Right atrium auricular region (tissue), 2 donors: ENCODE data around the gene LGMN. TPM values are rescaled to one million over a fixed set of nuclear protein-coding genes. Genes with fewer than 3 reads are reported as not detected.

Experiments used
- DNase-seq: peaks from one replicate; pipeline ENCODE4 v3.0.0-alpha.2; 2019; ENCODE audit warnings: low spot score
- H3K27ac ChIP-seq, 2 donors: fragments of 200-600 bp; sonication (generic); 1 replicate in 1 of 2; 2 replicates in 1 of 2; pipeline ENCODE4 v1.5.1; 2016 to 2019
- H3K27me3 ChIP-seq, 2 donors: fragments of 200-600 bp; sonication (generic); one replicate each; pipeline versions ENCODE4 v1.5.1 to v1.6.0; 2017 to 2019
- H3K36me3 ChIP-seq: fragments of 200-600 bp; sonication (generic); one replicate; pipeline ENCODE4 v1.5.1; 2016
- H3K4me1 ChIP-seq, 2 donors: fragments of 200-600 bp; sonication (generic); one replicate each; pipeline versions ENCODE4 v1.5.1 to v1.6.0; 2017 to 2019
- H3K4me3 ChIP-seq, 2 donors: fragments of 200-600 bp; sonication (generic); 1 replicate in 1 of 2; 2 replicates in 1 of 2; pipeline ENCODE4 v1.5.1; 2017 to 2019; ENCODE audit warnings: mild to moderate bottlenecking in 1 of 2, moderate library complexity in 1 of 2
- H3K9me3 ChIP-seq, 2 donors: fragments of 200-600 bp; sonication (generic); one replicate each; pipeline ENCODE4 v1.5.1; 2019
- CTCF ChIP-seq, 2 donors: fragments of 200-600 bp; sonication (generic); IDR thresholded peaks; one replicate each; pipeline ENCODE4 v1.5.1; 2019; ENCODE audit warnings: antibody characterized with exemption in 2 of 2
- total RNA-seq, 2 donors: library from RNA; depleted of rRNA; stranded (reverse); fragments of >200 nt; gene quantifications; one replicate each; pipeline ENCODE4 v1.1.0, GENCODE V29; 2016

Gene LGMN
- total RNA-seq, 2 donors from 2014 or later = 65.6 to 109 TPM

GRCh38 chr14:92696366-92696765 is 52.1 kb downstream of the LGMN start:
- no peak for DNase-seq
- H3K36me3 ChIP-seq = no peaks in the 10 kb centered on the region
- peaks cover 0 to 29% of the 10 kb centered on the region in 2 donors for H3K4me1 ChIP-seq
- no peaks in the 10 kb centered on the region for H3K27me3 ChIP-seq
- no peaks in the 10 kb centered on the region for H3K9me3 ChIP-seq
- H3K4me3 ChIP-seq = no peak overlapping the region
- no peak overlapping the region for H3K27ac ChIP-seq
- TF ChIP-seq CTCF (IDR thresholded peaks at IDR 0.05) = no peak

DNA sequence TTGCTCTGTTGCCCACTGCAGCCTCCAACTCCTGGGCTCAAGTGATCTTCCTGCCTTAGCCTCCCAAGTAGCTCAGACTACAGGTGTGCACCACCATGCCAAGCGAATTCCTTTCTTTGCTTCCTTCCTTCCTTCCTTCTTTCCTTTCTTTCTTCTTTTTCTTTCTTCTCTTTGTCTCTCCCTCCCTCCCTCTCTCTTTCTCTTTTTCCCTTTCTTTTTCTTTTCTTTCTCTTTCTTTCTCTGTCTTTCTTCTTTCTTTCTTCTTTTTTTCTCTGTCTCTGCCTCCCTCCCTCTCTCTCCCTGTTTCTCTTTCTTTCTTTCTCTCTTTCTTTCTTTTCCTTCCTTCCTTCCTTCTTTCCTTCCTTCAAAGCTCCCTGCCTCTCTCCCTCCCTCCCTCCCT is 52.9 kb downstream of the LGMN start:
- DNase-seq = no peak
- peaks cover 0 to 29% of the 10 kb centered on the region in 2 donors for H3K4me1 ChIP-seq
- H3K27ac ChIP-seq = no peak overlapping the region
- no peaks in the 10 kb centered on the region for H3K9me3 ChIP-seq
- H3K36me3 ChIP-seq = no peaks in the 10 kb centered on the region
- H3K27me3 ChIP-seq = no peaks in the 10 kb centered on the region
- H3K4me3 ChIP-seq = no peak overlapping the region
- no peak for TF ChIP-seq CTCF (IDR thresholded peaks at IDR 0.05)

- H3K4me1 ChIP-seq = peaks cover 0 to 29% of the 10 kb centered on the region in 2 donors
- no peaks in the 10 kb centered on the region for H3K9me3 ChIP-seq
- no peak for TF ChIP-seq CTCF (IDR thresholded peaks at IDR 0.05)
- no peak overlapping the region for H3K4me3 ChIP-seq
- H3K27me3 ChIP-seq = no peaks in the 10 kb centered on the region
- no peak overlapping the region for H3K27ac ChIP-seq
- no peaks in the 10 kb centered on the region for H3K36me3 ChIP-seq
- DNase-seq = no peak
Measured at GRCh38 chr14:92694807-92695206, 53.6 kb downstream of the LGMN start.

GRCh38 chr14:92693998-92694795 is 54.2 kb downstream of the LGMN start:
- no peak overlapping the region for H3K27ac ChIP-seq
- no peaks in the 10 kb centered on the region for H3K9me3 ChIP-seq
- no peak for TF ChIP-seq CTCF (IDR thresholded peaks at IDR 0.05)
- no peak overlapping the region for H3K4me3 ChIP-seq
- H3K36me3 ChIP-seq = no peaks in the 10 kb centered on the region
- DNase-seq = no peak
- H3K4me1 ChIP-seq = peaks cover 0 to 29% of the 10 kb centered on the region in 2 donors
- H3K27me3 ChIP-seq = no peaks in the 10 kb centered on the region

DNA sequence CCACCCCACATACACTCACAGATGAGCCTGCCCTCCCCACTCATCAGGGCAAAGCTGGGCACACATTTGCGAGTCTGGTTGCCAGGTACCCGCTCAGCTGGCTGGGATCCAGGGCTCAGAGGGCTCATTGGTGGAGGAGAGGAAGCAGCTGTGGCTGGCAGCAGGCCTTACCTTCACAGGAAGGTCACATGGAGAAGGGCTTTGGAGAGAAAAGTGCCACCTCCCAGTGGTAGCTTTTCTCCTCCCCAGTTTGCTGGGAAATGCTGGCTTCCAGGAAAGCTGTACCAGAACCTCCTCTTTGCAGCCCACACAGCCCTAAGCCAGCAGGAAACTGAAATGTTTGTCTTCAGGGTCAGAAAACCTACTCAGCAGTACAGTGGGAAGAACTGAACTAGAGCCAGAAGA is 55.6 kb downstream of the LGMN start:
- DNase-seq = no peak
- Histone ChIP-seq H3K4me1 (peaks cover 0 to 29% of the 10 kb centered on the region in 2 donors), H3K27ac (peak overlapping the region; percentile 40 to 49)

More for the DNA sequence above, 55.6 kb downstream of the LGMN start:
- no peak overlapping the region for H3K4me3 ChIP-seq
- H3K9me3 ChIP-seq = no peaks in the 10 kb centered on the region
- TF ChIP-seq CTCF (IDR thresholded peaks at IDR 0.05) = no peak
- H3K27me3 ChIP-seq = no peaks in the 10 kb centered on the region
- H3K36me3 ChIP-seq = no peaks in the 10 kb centered on the region
